ENCODE results near the gene UBALD2. TPM values are rescaled to one million over a fixed set of nuclear protein-coding genes. Genes with fewer than 3 reads are reported as not detected.
"Not testable (repeated sequence)": the region's sequence is repeated elsewhere in the genome, so short reads cannot be mapped to it uniquely, and the experiment has no call there.

Gene UBALD2
- total RNA-seq, 2 experiments from 2014 or later: 86.4 to 238 TPM

GRCh38 chr17:76254275-76254674 is 10.9 kb upstream of the UBALD2 start:
- ChIA-PET CTCF (ENCODE audit: unreplicated experiment) (no interaction called here), POLR2A (interaction anchor here (0.5 to 1.1 kb wide), 5 partner anchors 9 to 1832 kb away, joined by 3 to 7 read pairs (median 4); no protein-coding TSS in a partner anchor)
- no peaks in the 10 kb centered on the region for H3K36me3 ChIP-seq (ENCODE audit: insufficient read depth, low read length)
- no peaks in the 10 kb centered on the region for H3K9me3 ChIP-seq (ENCODE audit: low read length)
- H4K20me1 ChIP-seq (ENCODE audit: insufficient read depth, low read length): no peaks in the 10 kb centered on the region
- no peak overlapping the region for H3K27ac ChIP-seq (ENCODE audit: low read depth, low read length, poor library complexity, severe bottlenecking)
- H2AFZ ChIP-seq (ENCODE audit: low read length): no peak overlapping the region
- no peak overlapping the region for H3K4me2 ChIP-seq (ENCODE audit: low read length)
- intact Hi-C loops (cut with micrococcal nuclease; ENCODE audit: unreplicated experiment): no loop called here
- no peaks in the 10 kb centered on the region for H3K79me2 ChIP-seq (ENCODE audit: insufficient read depth, low read depth, low read length)
- BruUV-seq (replicated peaks): no TSS peak
- DNase-seq (ENCODE audit: low spot score): no peak
- H3K9me2 ChIP-seq (ENCODE audit: insufficient read depth, low read length): no peaks in the 10 kb centered on the region
- H3K4me3 ChIP-seq (ENCODE audit: low read depth, low read length, poor library complexity, severe bottlenecking): no peak overlapping the region
- TF ChIP-seq EZH2phosphoT487 (IDR thresholded peaks at IDR 0.05; ENCODE audit: borderline replicate concordance, low read depth, low read length): no peak
- TF ChIP-seq, protein P1, sequence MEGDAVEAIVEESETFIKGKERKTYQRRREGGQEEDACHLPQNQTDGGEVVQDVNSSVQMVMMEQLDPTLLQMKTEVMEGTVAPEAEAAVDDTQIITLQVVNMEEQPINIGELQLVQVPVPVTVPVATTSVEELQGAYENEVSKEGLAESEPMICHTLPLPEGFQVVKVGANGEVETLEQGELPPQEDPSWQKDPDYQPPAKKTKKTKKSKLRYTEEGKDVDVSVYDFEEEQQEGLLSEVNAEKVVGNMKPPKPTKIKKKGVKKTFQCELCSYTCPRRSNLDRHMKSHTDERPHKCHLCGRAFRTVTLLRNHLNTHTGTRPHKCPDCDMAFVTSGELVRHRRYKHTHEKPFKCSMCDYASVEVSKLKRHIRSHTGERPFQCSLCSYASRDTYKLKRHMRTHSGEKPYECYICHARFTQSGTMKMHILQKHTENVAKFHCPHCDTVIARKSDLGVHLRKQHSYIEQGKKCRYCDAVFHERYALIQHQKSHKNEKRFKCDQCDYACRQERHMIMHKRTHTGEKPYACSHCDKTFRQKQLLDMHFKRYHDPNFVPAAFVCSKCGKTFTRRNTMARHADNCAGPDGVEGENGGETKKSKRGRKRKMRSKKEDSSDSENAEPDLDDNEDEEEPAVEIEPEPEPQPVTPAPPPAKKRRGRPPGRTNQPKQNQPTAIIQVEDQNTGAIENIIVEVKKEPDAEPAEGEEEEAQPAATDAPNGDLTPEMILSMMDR (conservative IDR thresholded peaks at IDR 0.05; ENCODE audit: low read length): no peak
- H3K4me1 ChIP-seq (ENCODE audit: insufficient read depth, low read length, poor library complexity, severe bottlenecking): peaks cover 14% of the 10 kb centered on the region

GRCh38 chr17:76255801-76256429 is 9.2 kb upstream of the UBALD2 start:
- no TSS peak for BruUV-seq (replicated peaks)
- H3K27ac ChIP-seq (ENCODE audit: low read depth, low read length, poor library complexity, severe bottlenecking): no peak overlapping the region

GRCh38 chr17:76256430-76257050 is 8.6 kb upstream of the UBALD2 start:
- CTCF ChIA-PET (ENCODE audit: unreplicated experiment): interaction anchor here (0.7 kb wide), 1 partner anchor 8 kb away, joined by 5 read pairs; no protein-coding TSS in a partner anchor
- H3K79me2 ChIP-seq (ENCODE audit: insufficient read depth, low read depth, low read length); H3K4me2 ChIP-seq (ENCODE audit: low read length); BruUV-seq (replicated peaks); H2AFZ ChIP-seq (ENCODE audit: low read length); intact Hi-C loops (cut with micrococcal nuclease; ENCODE audit: unreplicated experiment); H4K20me1 ChIP-seq (ENCODE audit: insufficient read depth, low read length); DNase-seq (ENCODE audit: low spot score); H3K9me2 ChIP-seq (ENCODE audit: insufficient read depth, low read length); H3K9me3 ChIP-seq (ENCODE audit: low read length); H3K27ac ChIP-seq (ENCODE audit: low read depth, low read length, poor library complexity, severe bottlenecking); H3K4me3 ChIP-seq (ENCODE audit: low read depth, low read length, poor library complexity, severe bottlenecking); H3K36me3 ChIP-seq (ENCODE audit: insufficient read depth, low read length): not testable (repeated sequence)
- POLR2A ChIA-PET: interaction anchor here (0.7 to 0.8 kb wide), 2 partner anchors 9 to 14 kb away, joined by 3 to 7 read pairs; no protein-coding TSS in a partner anchor
- H3K4me1 ChIP-seq (ENCODE audit: insufficient read depth, low read length, poor library complexity, severe bottlenecking): peaks cover 36% of the 10 kb centered on the region

More at GRCh38 chr17:76255801-76256429, 9.2 kb upstream of the UBALD2 start:
- no peaks in the 10 kb centered on the region for H3K36me3 ChIP-seq (ENCODE audit: insufficient read depth, low read length)
- H3K9me2 ChIP-seq (ENCODE audit: insufficient read depth, low read length): no peaks in the 10 kb centered on the region
- ChIA-PET POLR2A (no interaction called here), CTCF (ENCODE audit: unreplicated experiment) (no interaction called here)
- H3K4me1 ChIP-seq (ENCODE audit: insufficient read depth, low read length, poor library complexity, severe bottlenecking): peaks cover 30% of the 10 kb centered on the region
- H4K20me1 ChIP-seq (ENCODE audit: insufficient read depth, low read length): no peaks in the 10 kb centered on the region
- TF ChIP-seq EZH2phosphoT487 (IDR thresholded peaks at IDR 0.05; ENCODE audit: borderline replicate concordance, low read depth, low read length): no peak
- TF ChIP-seq, protein P1 (conservative IDR thresholded peaks at IDR 0.05; ENCODE audit: low read length): no peak
- H2AFZ ChIP-seq (ENCODE audit: low read length): no peak overlapping the region
- H3K9me3 ChIP-seq (ENCODE audit: low read length): no peaks in the 10 kb centered on the region
- H3K4me3 ChIP-seq (ENCODE audit: low read depth, low read length, poor library complexity, severe bottlenecking): no peak overlapping the region
- no peaks in the 10 kb centered on the region for H3K79me2 ChIP-seq (ENCODE audit: insufficient read depth, low read depth, low read length)
- H3K4me2 ChIP-seq (ENCODE audit: low read length): no peak overlapping the region
- intact Hi-C loops (cut with micrococcal nuclease; ENCODE audit: unreplicated experiment): no loop called here
- DNase-seq (ENCODE audit: low spot score): no peak
